GM12891 (cell line): Measurements from ENCODE around the gene ELF2.
"Not testable (repeated sequence)": the region's sequence is repeated elsewhere in the genome, so short reads cannot be mapped to it uniquely, and the experiment has no call there.

Experiments used
- DNase-seq: peaks from one replicate; pipeline ENCODE4 v3.0.0; 2011; ENCODE audit warnings: low spot score; ENCODE audit not compliant: insufficient read length
- FAIRE-seq: peaks from 2 replicates; lab custom pipeline; 2011; peaks lifted over from hg19 to GRCh38; lab: Jason Lieb, UNC
- PAX5 ChIP-seq: IDR thresholded peaks from 2 replicates; pipeline ENCODE4 v1.6.1; 2011; ENCODE audit warnings: low read length, moderate library complexity, mild to moderate bottlenecking; ENCODE audit not compliant: insufficient read depth, severe bottlenecking
- POLR2A ChIP-seq: IDR thresholded peaks from 2 replicates; pipeline ENCODE4 v1.6.1; 2011; ENCODE audit warnings: low read depth, low read length, control low read depth
- POLR2AphosphoS5 ChIP-seq: IDR thresholded peaks from 2 replicates; pipeline ENCODE4 v1.6.1; 2011; ENCODE audit warnings: low read depth, low read length, control low read depth
- POU2F2 ChIP-seq: IDR thresholded peaks from 2 replicates; pipeline ENCODE4 v1.6.1; 2011; ENCODE audit warnings: low read depth, mild to moderate bottlenecking, control low read depth, low read length, moderate library complexity
- SPI1 ChIP-seq: IDR thresholded peaks from 2 replicates; pipeline ENCODE4 v1.6.1; 2011; ENCODE audit warnings: low read depth, low read length, control low read depth
- TAF1 ChIP-seq: IDR thresholded peaks from 2 replicates; pipeline ENCODE4 v1.6.1; 2011; ENCODE audit warnings: low read depth, low read length, control low read depth

ELF2 gene

GRCh38 chr4:139030614-139031235 lies 146.3 kb downstream of the ELF2 start:
- FAIRE-seq (peak; percentile 87), DNase-seq (peak; percentile 57)
- TF ChIP-seq POLR2A (no peak), POLR2AphosphoS5 (no peak), PAX5 (no peak)

GRCh38 chr4:139029866-139030363 lies 147.1 kb downstream of the ELF2 start:
- not testable (repeated sequence) for DNase-seq, FAIRE-seq

GRCh38 chr4:139028191-139028661 lies 148.8 kb downstream of the ELF2 start:
- TF ChIP-seq SPI1 (no peak), POLR2AphosphoS5 (no peak)
- FAIRE-seq (peak; percentile 47), DNase-seq (no peak)

DNA sequence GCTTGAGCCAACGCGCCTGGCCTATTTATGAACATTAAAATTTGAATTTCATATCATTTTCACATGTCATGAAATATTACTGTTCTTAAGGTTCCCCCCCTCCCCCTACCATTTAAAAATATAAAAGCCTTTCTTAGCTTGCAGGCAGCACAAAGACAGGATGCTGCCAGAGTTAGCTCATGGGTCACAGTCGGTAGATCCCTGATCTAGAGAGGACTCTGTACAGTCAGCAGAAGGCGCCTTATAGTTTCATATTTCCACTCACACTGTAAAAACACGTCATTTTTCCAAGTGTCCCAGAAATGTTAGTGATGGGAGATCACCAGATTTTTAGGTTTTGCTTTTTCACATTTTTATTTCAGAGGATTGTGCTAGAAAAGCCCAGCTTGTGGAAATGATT lies 149.2 kb downstream of the ELF2 start:
- TF ChIP-seq PAX5 (no peak), SPI1 (no peak), POLR2A (no peak), POLR2AphosphoS5 (no peak), TAF1 (no peak), POU2F2 (no peak)
- FAIRE-seq (no peak), DNase-seq (no peak)

- FAIRE-seq (no peak), DNase-seq (no peak)
- TF ChIP-seq POU2F2 (no peak), POLR2AphosphoS5 (no peak), POLR2A (no peak), TAF1 (no peak), PAX5 (no peak), SPI1 (no peak)
These were observed 151.2 kb downstream of the ELF2 start for GRCh38 chr4:139025841-139026240.

GRCh38 chr4:139024686-139025085 lies 152.3 kb downstream of the ELF2 start:
- no peak for FAIRE-seq
- TF ChIP-seq POLR2A (no peak), SPI1 (no peak), TAF1 (no peak), POU2F2 (no peak), PAX5 (no peak), POLR2AphosphoS5 (no peak)
- no peak for DNase-seq

DNA sequence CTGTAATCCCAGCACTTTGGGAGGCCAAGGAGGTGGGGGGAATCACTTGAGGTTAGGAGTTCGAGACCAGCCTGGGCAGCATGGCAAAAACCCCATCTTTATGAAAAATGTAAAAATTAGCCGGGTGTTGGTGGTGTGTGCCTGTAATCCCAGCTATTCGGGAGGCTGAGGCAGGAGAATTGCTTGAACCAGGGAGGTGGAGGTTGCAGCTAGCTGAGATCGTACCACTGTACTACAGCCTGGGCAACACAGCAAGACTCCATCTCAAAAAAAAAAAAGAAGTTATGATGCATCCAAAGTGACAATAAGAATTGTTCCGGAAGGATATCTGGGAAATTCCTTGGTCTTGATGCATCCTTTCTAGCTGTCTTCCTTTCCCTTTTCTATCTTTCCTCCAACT lies 154.2 kb downstream of the ELF2 start:
- DNase-seq (no peak), FAIRE-seq (no peak)
- TF ChIP-seq TAF1 (no peak), PAX5 (no peak), POLR2AphosphoS5 (no peak), POU2F2 (no peak), POLR2A (no peak), SPI1 (no peak)

DNA sequence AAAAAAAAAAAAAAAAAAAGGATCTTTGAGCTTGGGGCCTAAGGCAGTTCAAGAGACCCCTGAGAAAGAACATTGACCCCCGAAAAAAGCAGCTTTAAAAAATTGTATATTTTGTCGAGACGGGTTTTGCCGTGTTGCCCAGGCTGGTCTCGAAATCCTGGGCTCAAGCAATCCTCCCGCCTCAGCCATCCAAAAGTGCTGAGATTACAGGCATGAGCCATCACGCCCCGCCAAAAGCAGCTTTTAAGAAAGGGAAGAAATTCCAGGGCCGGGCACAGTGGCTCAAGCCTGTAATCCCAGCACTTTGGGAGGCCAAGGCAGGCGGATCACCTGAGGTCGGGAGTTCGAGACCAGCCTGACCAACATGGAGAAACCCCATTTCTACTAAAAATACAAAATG lies 155.9 kb downstream of the ELF2 start:
- DNase-seq, FAIRE-seq: not testable (repeated sequence)

DNA sequence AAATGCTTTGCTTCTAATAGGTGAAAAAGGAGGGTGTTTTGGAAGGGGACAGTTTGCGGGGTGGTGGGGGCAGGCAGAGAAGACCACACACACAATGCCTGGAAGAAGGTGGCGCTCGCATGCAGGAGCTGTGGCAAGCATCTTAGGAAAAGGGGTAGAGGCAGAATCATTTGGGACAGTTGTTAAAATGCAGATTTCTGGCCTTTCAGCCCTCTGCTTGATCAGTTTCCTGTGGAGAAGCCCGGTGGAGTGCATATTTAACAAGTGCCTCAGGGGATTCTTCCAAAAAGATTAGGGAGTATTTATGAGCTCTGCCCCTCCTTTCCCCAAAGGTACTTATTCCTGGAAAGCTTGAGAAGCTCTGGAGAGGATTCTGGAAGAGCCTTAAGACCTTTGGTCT lies 156.6 kb downstream of the ELF2 start:
- DNase-seq, result no peak
- FAIRE-seq, result no peak
- no peak for TF ChIP-seq TAF1
- no peak for TF ChIP-seq POU2F2
- no peak for TF ChIP-seq POLR2A
- TF ChIP-seq SPI1, result no peak
- no peak for TF ChIP-seq PAX5
- no peak for TF ChIP-seq POLR2AphosphoS5

GRCh38 chr4:139018971-139019758 lies 157.9 kb downstream of the ELF2 start:
- DNase-seq (no peak), FAIRE-seq (no peak)
- TF ChIP-seq POLR2A (no peak), POU2F2 (no peak), PAX5 (no peak), SPI1 (no peak), POLR2AphosphoS5 (no peak), TAF1 (no peak)

GRCh38 chr4:139018501-139018900 lies 158.5 kb downstream of the ELF2 start:
- no peak for FAIRE-seq
- no peak for TF ChIP-seq POLR2AphosphoS5
- no peak for TF ChIP-seq SPI1
- TF ChIP-seq POLR2A, result no peak
- TF ChIP-seq POU2F2, result no peak
- no peak for TF ChIP-seq TAF1
- no peak for TF ChIP-seq PAX5
- no peak for DNase-seq
